ENCODE results near the gene UBL3.

DNA sequence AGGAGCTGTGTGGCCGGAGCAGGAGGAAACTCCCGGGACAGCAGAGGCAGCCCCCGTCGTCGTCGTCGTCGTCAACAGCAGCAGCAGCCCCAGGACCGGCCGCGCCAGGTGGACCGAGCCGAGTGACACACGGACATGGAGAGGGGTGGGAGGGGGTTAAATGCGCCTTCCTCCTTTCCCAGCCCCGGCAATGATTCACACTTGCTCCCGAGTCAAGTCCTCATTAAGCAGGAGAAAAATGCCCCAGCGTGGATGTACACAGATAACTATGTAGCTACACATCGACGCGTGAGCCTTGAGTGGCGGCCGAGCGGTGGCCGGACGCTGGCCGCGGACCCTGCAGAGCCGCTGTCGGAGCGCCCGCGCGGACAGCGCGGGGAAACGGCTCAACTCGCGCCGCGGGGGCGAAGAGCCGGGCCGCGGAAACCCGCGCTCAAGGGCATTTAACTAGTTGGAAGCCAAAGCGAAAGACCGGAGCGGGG, 645 bp downstream of the UBL3 start:
- TF ChIP-seq, protein P1, sequence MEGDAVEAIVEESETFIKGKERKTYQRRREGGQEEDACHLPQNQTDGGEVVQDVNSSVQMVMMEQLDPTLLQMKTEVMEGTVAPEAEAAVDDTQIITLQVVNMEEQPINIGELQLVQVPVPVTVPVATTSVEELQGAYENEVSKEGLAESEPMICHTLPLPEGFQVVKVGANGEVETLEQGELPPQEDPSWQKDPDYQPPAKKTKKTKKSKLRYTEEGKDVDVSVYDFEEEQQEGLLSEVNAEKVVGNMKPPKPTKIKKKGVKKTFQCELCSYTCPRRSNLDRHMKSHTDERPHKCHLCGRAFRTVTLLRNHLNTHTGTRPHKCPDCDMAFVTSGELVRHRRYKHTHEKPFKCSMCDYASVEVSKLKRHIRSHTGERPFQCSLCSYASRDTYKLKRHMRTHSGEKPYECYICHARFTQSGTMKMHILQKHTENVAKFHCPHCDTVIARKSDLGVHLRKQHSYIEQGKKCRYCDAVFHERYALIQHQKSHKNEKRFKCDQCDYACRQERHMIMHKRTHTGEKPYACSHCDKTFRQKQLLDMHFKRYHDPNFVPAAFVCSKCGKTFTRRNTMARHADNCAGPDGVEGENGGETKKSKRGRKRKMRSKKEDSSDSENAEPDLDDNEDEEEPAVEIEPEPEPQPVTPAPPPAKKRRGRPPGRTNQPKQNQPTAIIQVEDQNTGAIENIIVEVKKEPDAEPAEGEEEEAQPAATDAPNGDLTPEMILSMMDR (IDR thresholded peaks at IDR 0.05): no peak
- TF ChIP-seq POLR2A (IDR thresholded peaks at IDR 0.05): no peak
- TF ChIP-seq EP300 (IDR thresholded peaks at IDR 0.05): no peak

Measured in ovary (tissue), 3 donors.